Type B pancreatic cell (in vitro differentiated cells): ENCODE measurements around the gene OTUD4. TPM values are rescaled to one million over a fixed set of nuclear protein-coding genes. Genes with fewer than 3 reads are reported as not detected.

Source experiments
- DNase-seq: peaks from one replicate; pipeline ENCODE4 v3.0.0; 2021; ENCODE audit warnings: mixed read lengths; ENCODE audit not compliant: unreplicated experiment; ENCODE audit errors: extremely low spot score
- H3K27ac Mint-ChIP-seq: 2 replicates; pipeline ENCODE4 v1.8.0; 2021; ENCODE audit warnings: mild to moderate bottlenecking, mixed read lengths
- H3K27me3 Mint-ChIP-seq: 2 replicates; pipeline ENCODE4 v1.8.0; 2021; ENCODE audit warnings: mixed read lengths
- H3K36me3 Mint-ChIP-seq: 2 replicates; pipeline ENCODE4 v1.8.0; 2021; ENCODE audit warnings: mixed read lengths
- H3K4me1 Mint-ChIP-seq: one replicate; pipeline ENCODE4 v1.8.0; 2021; ENCODE audit warnings: mixed read lengths; ENCODE audit not compliant: unreplicated experiment
- H3K4me3 Mint-ChIP-seq: 2 replicates; pipeline ENCODE4 v1.8.0; 2021; ENCODE audit warnings: mild to moderate bottlenecking, mixed read lengths
- H3K9me3 Mint-ChIP-seq: 2 replicates; pipeline ENCODE4 v1.8.0; 2021; ENCODE audit warnings: mixed read lengths
- total RNA-seq: library from RNA; stranded (reverse); gene quantifications from 2 replicates; pipeline ENCODE4 v1.2.1, GENCODE V29; 2021; ENCODE audit warnings: low replicate concordance
- TF ChIP-seq, protein P1 (sequence below): fragments of 200-600 bp; sonication (generic); conservative IDR thresholded peaks from 2 replicates; pipeline ENCODE4 v1.5.0; 2021; ENCODE audit warnings: antibody characterized with exemption, mild to moderate bottlenecking

The OTUD4 gene
- total RNA-seq, 1 donor from 2014 or later, result 39.0 TPM

DNA sequence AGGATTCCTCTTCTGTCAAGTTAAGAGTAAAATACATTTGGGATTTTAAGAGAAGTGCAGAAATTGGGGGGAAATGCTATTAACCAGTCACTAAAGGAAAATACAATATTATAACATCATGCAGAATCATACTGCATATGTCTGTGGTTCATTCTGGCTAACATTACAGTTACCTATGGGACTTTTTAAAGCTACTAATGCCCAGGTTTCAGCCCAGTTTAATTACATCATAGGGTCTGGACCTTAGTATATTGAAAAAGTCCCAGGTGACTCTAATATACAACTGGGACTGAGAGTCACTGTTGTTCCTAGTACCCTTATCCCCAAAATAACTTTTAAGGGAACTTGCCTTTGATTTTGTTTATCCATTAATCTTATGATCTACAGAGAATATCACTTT, 72.3 kb downstream of the OTUD4 start:
- Mint-ChIP-seq H3K27ac (no peak overlapping the region), H3K9me3 (no peaks in the 10 kb centered on the region), H3K36me3 (peaks cover 27% of the 10 kb centered on the region), H3K4me1 (peaks cover 8% of the 10 kb centered on the region), H3K4me3 (no peak overlapping the region), H3K27me3 (no peaks in the 10 kb centered on the region)
- TF ChIP-seq, protein P1, sequence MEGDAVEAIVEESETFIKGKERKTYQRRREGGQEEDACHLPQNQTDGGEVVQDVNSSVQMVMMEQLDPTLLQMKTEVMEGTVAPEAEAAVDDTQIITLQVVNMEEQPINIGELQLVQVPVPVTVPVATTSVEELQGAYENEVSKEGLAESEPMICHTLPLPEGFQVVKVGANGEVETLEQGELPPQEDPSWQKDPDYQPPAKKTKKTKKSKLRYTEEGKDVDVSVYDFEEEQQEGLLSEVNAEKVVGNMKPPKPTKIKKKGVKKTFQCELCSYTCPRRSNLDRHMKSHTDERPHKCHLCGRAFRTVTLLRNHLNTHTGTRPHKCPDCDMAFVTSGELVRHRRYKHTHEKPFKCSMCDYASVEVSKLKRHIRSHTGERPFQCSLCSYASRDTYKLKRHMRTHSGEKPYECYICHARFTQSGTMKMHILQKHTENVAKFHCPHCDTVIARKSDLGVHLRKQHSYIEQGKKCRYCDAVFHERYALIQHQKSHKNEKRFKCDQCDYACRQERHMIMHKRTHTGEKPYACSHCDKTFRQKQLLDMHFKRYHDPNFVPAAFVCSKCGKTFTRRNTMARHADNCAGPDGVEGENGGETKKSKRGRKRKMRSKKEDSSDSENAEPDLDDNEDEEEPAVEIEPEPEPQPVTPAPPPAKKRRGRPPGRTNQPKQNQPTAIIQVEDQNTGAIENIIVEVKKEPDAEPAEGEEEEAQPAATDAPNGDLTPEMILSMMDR, result no peak
- no peak for DNase-seq

DNA sequence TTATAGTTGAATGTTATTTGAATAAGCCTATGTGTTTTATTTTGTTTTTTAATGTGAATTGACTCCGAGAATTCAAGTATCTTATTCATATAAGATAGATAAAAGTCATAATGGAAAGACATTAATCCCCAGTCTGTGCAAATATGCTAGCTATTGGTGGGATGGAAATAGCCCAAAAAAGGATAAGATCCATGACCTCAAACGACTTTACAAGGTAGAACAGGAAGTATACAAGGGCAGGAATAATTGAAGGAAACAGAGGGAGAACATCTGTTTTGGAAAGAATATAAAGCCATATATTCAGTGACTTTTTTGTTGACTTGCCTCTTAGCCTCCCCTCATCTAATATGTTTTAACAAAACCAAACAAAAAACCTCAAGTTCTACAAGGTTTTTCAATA, 73.3 kb downstream of the OTUD4 start:
- Mint-ChIP-seq H3K27ac (no peak overlapping the region), H3K9me3 (no peaks in the 10 kb centered on the region), H3K36me3 (peaks cover 22% of the 10 kb centered on the region), H3K4me1 (peaks cover 8% of the 10 kb centered on the region), H3K4me3 (no peak overlapping the region), H3K27me3 (no peaks in the 10 kb centered on the region)
- DNase-seq, result no peak
- TF ChIP-seq, protein P1, result no peak

DNA sequence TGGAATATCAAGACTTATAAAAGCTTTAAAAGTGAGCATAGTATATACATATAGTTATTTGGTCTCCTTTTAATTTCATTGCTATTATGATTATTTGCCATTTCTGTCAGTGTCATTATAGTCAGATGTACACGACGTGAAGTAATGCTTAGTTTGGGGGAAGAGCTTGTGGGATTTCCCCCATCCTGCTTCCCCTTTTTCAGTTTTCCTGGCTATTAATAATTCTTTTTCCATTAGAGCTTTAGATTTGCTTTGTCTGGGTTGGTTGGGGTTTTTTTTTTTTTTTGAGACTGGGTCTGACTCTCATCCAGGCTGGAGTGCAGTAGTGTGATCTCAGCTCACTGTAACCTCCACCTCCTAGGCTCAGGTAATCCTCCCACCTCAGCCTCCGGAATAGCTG, 76.9 kb downstream of the OTUD4 start:
- Mint-ChIP-seq H3K27ac (no peak overlapping the region), H3K9me3 (no peaks in the 10 kb centered on the region), H3K4me1 (peaks cover 11% of the 10 kb centered on the region), H3K27me3 (no peaks in the 10 kb centered on the region), H3K36me3 (peaks cover 8% of the 10 kb centered on the region), H3K4me3 (no peak overlapping the region)
- TF ChIP-seq, protein P1, result no peak
- no peak for DNase-seq

DNA sequence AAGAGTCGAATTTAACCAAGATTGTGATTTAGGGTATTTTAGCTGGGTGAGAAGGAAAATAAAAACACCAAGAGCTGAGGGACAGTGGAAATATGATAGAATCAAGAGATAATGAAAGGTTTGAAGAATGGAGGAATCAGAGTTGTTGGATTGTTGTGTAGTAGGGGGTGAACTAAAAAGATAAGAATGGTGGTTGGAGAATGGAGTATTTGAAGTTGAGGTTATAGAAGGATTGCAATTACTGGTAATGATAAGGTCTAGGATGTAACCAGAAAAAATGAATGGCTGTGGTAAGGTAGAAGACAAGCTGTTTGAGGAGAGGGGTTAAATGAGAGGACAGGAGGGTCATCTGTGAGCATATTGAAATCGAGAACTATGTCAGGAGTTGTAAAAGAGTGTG, 77.8 kb downstream of the OTUD4 start:
- Mint-ChIP-seq H3K27me3 (no peaks in the 10 kb centered on the region), H3K4me3 (no peak overlapping the region), H3K36me3 (peaks cover 8% of the 10 kb centered on the region), H3K4me1 (peaks cover 11% of the 10 kb centered on the region), H3K9me3 (no peaks in the 10 kb centered on the region), H3K27ac (no peak overlapping the region)
- DNase-seq, result no peak
- TF ChIP-seq, protein P1, result no peak

DNA sequence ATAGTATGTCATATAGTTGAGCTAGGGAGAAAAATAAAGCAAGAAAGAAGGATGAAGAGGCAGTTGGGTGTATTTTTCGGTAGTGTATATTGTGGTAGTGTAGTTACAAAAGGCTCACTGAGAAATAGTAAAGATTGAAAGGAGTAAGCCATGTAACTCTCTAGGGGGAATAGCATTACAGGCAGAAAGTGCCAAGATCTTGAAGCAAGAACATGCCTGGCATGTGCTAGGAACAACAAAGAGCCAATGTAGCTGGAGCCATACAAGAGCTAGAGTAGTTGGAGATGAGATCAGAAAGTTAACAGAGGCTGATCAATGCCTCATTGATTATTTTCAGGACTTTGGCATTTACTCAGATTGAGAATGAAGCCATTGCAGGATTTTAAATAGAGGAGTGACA, 79.3 kb downstream of the OTUD4 start:
- Mint-ChIP-seq H3K9me3 (no peaks in the 10 kb centered on the region), H3K27me3 (no peaks in the 10 kb centered on the region), H3K4me1 (peaks cover 3% of the 10 kb centered on the region), H3K4me3 (no peak overlapping the region), H3K36me3 (no peaks in the 10 kb centered on the region), H3K27ac (no peak overlapping the region)
- TF ChIP-seq, protein P1, result no peak
- DNase-seq, result no peak

DNA sequence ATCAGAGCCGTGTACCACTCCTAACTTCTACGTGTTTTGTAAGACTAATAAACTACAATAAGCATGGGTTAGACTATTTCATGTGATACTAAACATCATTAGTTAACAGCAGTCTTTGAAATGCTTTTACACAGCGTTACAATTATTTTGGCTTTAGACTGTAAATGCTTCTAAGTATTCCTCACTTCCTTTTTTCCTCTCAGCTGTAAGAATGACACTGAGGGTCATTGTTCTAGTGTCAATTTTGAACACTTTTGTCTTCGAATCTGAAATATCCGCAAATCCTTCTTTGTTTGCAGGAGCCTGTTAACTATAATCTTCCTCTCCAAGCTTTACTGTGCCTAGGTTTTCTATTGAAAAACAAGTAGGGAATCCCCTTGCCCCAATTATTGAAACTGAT, 80.7 kb downstream of the OTUD4 start:
- Mint-ChIP-seq H3K9me3 (peaks cover 2% of the 10 kb centered on the region), H3K4me1 (peaks cover 3% of the 10 kb centered on the region), H3K27me3 (no peaks in the 10 kb centered on the region), H3K4me3 (peak overlapping the region; percentile 97), H3K36me3 (peaks cover 10% of the 10 kb centered on the region), H3K27ac (no peak overlapping the region)
- TF ChIP-seq, protein P1, result no peak
- no peak for DNase-seq
